SW480 (cell line): Measurements from ENCODE around the gene KLC3.
A peak's percentile ranks its signal among the peaks of the same experiment; 100 is the strongest.

ENCODE experiments used
- DNase-seq: peaks from one replicate; pipeline ENCODE4 v3.0.0-alpha.2; 2016; ENCODE audit warnings: low spot score

The KLC3 gene

GRCh38 chr19:45349126-45349415 is 8.5 kb downstream of the KLC3 start:
- no peak for DNase-seq

GRCh38 chr19:45349430-45349941 is 8.9 kb downstream of the KLC3 start:
- no peak for DNase-seq

- DNase-seq, result no peak
Measured at GRCh38 chr19:45350477-45351058, 10.0 kb downstream of the KLC3 start.

GRCh38 chr19:45351401-45351952 is 10.9 kb downstream of the KLC3 start:
- no peak for DNase-seq

- DNase-seq, result no peak
Measured at GRCh38 chr19:45352062-45352461, 11.5 kb downstream of the KLC3 start.

- DNase-seq, result no peak
Measured at GRCh38 chr19:45352471-45352870, 11.9 kb downstream of the KLC3 start.

GRCh38 chr19:45352914-45353796 is 12.6 kb downstream of the KLC3 start:
- no peak for DNase-seq

- DNase-seq, result no peak
Measured at GRCh38 chr19:45354241-45354842, 13.8 kb downstream of the KLC3 start.

- no peak for DNase-seq
Measured at GRCh38 chr19:45355402-45355801, 14.9 kb downstream of the KLC3 start.

GRCh38 chr19:45355910-45356309 is 15.4 kb downstream of the KLC3 start:
- no peak for DNase-seq

GRCh38 chr19:45356760-45357444 is 16.4 kb downstream of the KLC3 start:
- no peak for DNase-seq

GRCh38 chr19:45357445-45357783 is 16.9 kb downstream of the KLC3 start:
- DNase-seq, result no peak

- DNase-seq, result no peak
Measured at GRCh38 chr19:45358213-45358792, 17.8 kb downstream of the KLC3 start.

- no peak for DNase-seq
Measured at GRCh38 chr19:45361608-45362007, 21.1 kb downstream of the KLC3 start.

GRCh38 chr19:45362291-45362690 is 21.7 kb downstream of the KLC3 start:
- no peak for DNase-seq

GRCh38 chr19:45363861-45364459 is 23.4 kb downstream of the KLC3 start:
- no peak for DNase-seq

GRCh38 chr19:45364696-45365095 is 24.1 kb downstream of the KLC3 start:
- DNase-seq, result no peak

GRCh38 chr19:45368127-45368526 is 27.6 kb downstream of the KLC3 start:
- DNase-seq, result no peak

GRCh38 chr19:45368737-45369340 is 28.3 kb downstream of the KLC3 start:
- DNase-seq, result no peak

GRCh38 chr19:45370410-45371204 is 30.1 kb downstream of the KLC3 start, which contains the start of gene ERCC2:
Gene ERCC2 (minus strand): TSS chr19:45370573. CDS start chr19:45370540, 33 bp downstream.
- DNase-seq, result peak; percentile 99
